Left hindlimb (tissue), 1 donor: Measurements from ENCODE around the gene STAT5B.
"Not testable (repeated sequence)": the region's sequence is repeated elsewhere in the genome, so short reads cannot be mapped to it uniquely, and the experiment has no call there.

Source experiments
- DNase-seq: peaks from one replicate; pipeline ENCODE4 v3.0.0-alpha.2; 2018

The STAT5B gene

GRCh38 chr17:42193216-42193968 lies 82.8 kb downstream of the STAT5B start:
- DNase-seq: no peak

GRCh38 chr17:42192189-42193126 lies 83.7 kb downstream of the STAT5B start:
- no peak for DNase-seq

- no peak for DNase-seq
These were observed 84.9 kb downstream of the STAT5B start for GRCh38 chr17:42191275-42191608.

- no peak for DNase-seq
These were observed 85.5 kb downstream of the STAT5B start for GRCh38 chr17:42190491-42191274.

- no peak for DNase-seq
These were observed 86.6 kb downstream of the STAT5B start for GRCh38 chr17:42189651-42189965.

- no peak for DNase-seq
These were observed 87.2 kb downstream of the STAT5B start for GRCh38 chr17:42188749-42189650.

- DNase-seq: no peak
These were observed 88.4 kb downstream of the STAT5B start for GRCh38 chr17:42187833-42188232.

- DNase-seq: not testable (repeated sequence)
These were observed 90.0 kb downstream of the STAT5B start for GRCh38 chr17:42186191-42186590.

- DNase-seq: no peak
These were observed 90.6 kb downstream of the STAT5B start for GRCh38 chr17:42185621-42185930.

GRCh38 chr17:42184713-42185620 lies 91.2 kb downstream of the STAT5B start, which contains the start of gene HCRT:
TSS of gene HCRT (minus strand) at chr17:42185452. CDS start at chr17:42185365, 87 bp downstream.
- no peak for DNase-seq

- peak; percentile 75 for DNase-seq
These were observed 92.2 kb downstream of the STAT5B start for GRCh38 chr17:42183741-42184711.

GRCh38 chr17:42182927-42183734 lies 93.1 kb downstream of the STAT5B start:
- no peak for DNase-seq

- no peak for DNase-seq
These were observed 94.4 kb downstream of the STAT5B start for GRCh38 chr17:42181851-42182207.

- peak; percentile 64 for DNase-seq
These were observed 95.0 kb downstream of the STAT5B start, which contains the start of gene KCNH4 for GRCh38 chr17:42180922-42181850. TSS of gene KCNH4 (minus strand) at chr17:42181142. CDS start at chr17:42180945, 197 bp downstream.

GRCh38 chr17:42180411-42180921 lies 95.7 kb downstream of the STAT5B start:
- DNase-seq: no peak

GRCh38 chr17:42179911-42180410 lies 96.2 kb downstream of the STAT5B start:
- DNase-seq: peak; percentile 53

- DNase-seq: no peak
These were observed 96.9 kb downstream of the STAT5B start for GRCh38 chr17:42179335-42179734.
